K562 (cell line): ENCODE measurements around the gene NDUFAF2. TPM values are rescaled to one million over a fixed set of nuclear protein-coding genes. Genes with fewer than 3 reads are reported as not detected.

Experiments
- ATAC-seq: fragments of 200-7000 bp; cut with Tn5 transposase; 3 replicates; pipeline ENCODE4 v1.9.1; 2020; ENCODE audit warnings: moderate library complexity
- BruUV-seq: library from RNA; stranded (reverse); fragments of 400-500 nt; replicated peaks from 2 replicates; lab custom pipeline; 2021; lab: Mats Ljungman, UMichigan
- CTCF ChIA-PET: fragments of 300-600 bp; formaldehyde crosslinking; extraction: SDS; loops from one replicate; lab custom pipeline; 2021; ENCODE audit warnings: low intra/inter-chr PET ratio; lab: Yijun Ruan, JAX
- POLR2A ChIA-PET: fragments of 300-600, 350-650 bp; sonication (Branson Sonifier 250); formaldehyde crosslinking; extraction: SDS; loops from one replicate; lab custom pipeline; 2021; ENCODE audit warnings: antibody characterized with exemption, inconsistent platforms; lab: Yijun Ruan, JAX
- DNase-seq, 4 experiments: peaks; one replicate each; pipeline versions ENCODE4 v3.0.0 to v3.0.0-alpha.2; 2011 to 2018; ENCODE audit warnings: low spot score in 3 of 4, mixed read lengths in 3 of 4; ENCODE audit errors: extremely low read depth in 1 of 4
- FAIRE-seq: peaks from 2 replicates; lab custom pipeline; 2011; peaks lifted over from hg19 to GRCh38; lab: Jason Lieb, UNC
- H2AFZ ChIP-seq: 2 replicates; pipeline ENCODE4 v1.6.0; 2011; ENCODE audit warnings: low read depth, low read length, control low read depth, inconsistent platforms
- H3K27ac ChIP-seq: fragments of 200-600 bp; 3 replicates; pipeline ENCODE4 v1.8.0; 2011; ENCODE audit warnings: low read depth, mild to moderate bottlenecking, control low read depth, inconsistent platforms, low read length, moderate library complexity, mixed read lengths; ENCODE audit errors: extremely low read depth
- H3K27me3 ChIP-seq, 2 experiments: fragments of 300-600 bp in 1 of 2; 2 replicates in 1 of 2; 3 replicates in 1 of 2; pipeline versions ENCODE4 v1.6.0 to v1.8.0; 2011; ENCODE audit warnings: inconsistent platforms in 2 of 2, low read length in 2 of 2, mild to moderate bottlenecking in 1 of 2, mixed read lengths in 1 of 2, moderate library complexity in 1 of 2; ENCODE audit not compliant: control insufficient read depth in 2 of 2, insufficient read depth in 2 of 2
- H3K36me3 ChIP-seq: fragments of 300-600 bp; 3 replicates; pipeline ENCODE4 v1.8.0; 2011; ENCODE audit warnings: mild to moderate bottlenecking, low read length, inconsistent platforms; ENCODE audit not compliant: control insufficient read depth, insufficient read depth
- H3K4me1 ChIP-seq, 2 experiments: fragments of 200-600 bp in 1 of 2; replicated peaks in 1 of 2; 2 replicates in 1 of 2; 3 replicates in 1 of 2; pipeline versions ENCODE4 v1.5.1 to v1.8.0; 2011; ENCODE audit warnings: inconsistent platforms in 2 of 2, low read length in 2 of 2, mild to moderate bottlenecking in 1 of 2, mixed read lengths in 1 of 2, moderate library complexity in 1 of 2; ENCODE audit not compliant: control insufficient read depth in 2 of 2, insufficient read depth in 2 of 2
- H3K4me2 ChIP-seq: 2 replicates; pipeline ENCODE4 v1.6.1; 2011; ENCODE audit warnings: low read length, control low read depth, inconsistent platforms, mixed read lengths; ENCODE audit not compliant: insufficient read depth
- H3K4me3 ChIP-seq: fragments of 200-600 bp; sonication (generic), shearing (Covaris generic); 2 replicates; pipeline ENCODE4 v1.5.1; 2016; ENCODE audit warnings: control low read depth, inconsistent platforms
- H3K79me2 ChIP-seq: fragments of 200-600 bp; 3 replicates; pipeline ENCODE4 v1.8.0; 2011; ENCODE audit warnings: low read length, inconsistent platforms; ENCODE audit not compliant: control insufficient read depth, insufficient read depth
- H3K9ac ChIP-seq, 2 experiments: 2 replicates each; pipeline versions ENCODE4 v1.6.0 to v1.6.1; 2011; ENCODE audit warnings: low read depth in 2 of 2, low read length in 2 of 2, control low read depth in 1 of 2, inconsistent platforms in 1 of 2, mild to moderate bottlenecking in 1 of 2, mixed read lengths in 1 of 2; ENCODE audit not compliant: insufficient read depth in 1 of 2
- H3K9me1 ChIP-seq: one replicate; pipeline ENCODE4 v1.6.0; 2011; ENCODE audit warnings: inconsistent platforms, mild to moderate bottlenecking, low read length, moderate library complexity; ENCODE audit not compliant: control insufficient read depth, insufficient read depth
- H3K9me3 ChIP-seq: replicated peaks from 2 replicates; pipeline ENCODE4 v1.5.1; 2011; ENCODE audit warnings: low read depth, low read length, inconsistent platforms; ENCODE audit not compliant: control insufficient read depth, insufficient read depth
- H4K20me1 ChIP-seq: replicated peaks from 2 replicates; pipeline ENCODE4 v1.6.1; 2011; ENCODE audit warnings: low read length, inconsistent platforms, mixed read lengths; ENCODE audit not compliant: control insufficient read depth, insufficient read depth
- CBFB ChIP-seq: sonication (generic); formaldehyde crosslinking; IDR thresholded peaks from 2 replicates; pipeline ENCODE4 v1.4.0; 2020; ENCODE audit warnings: mild to moderate bottlenecking, missing genetic modification reagents
- CREB3 ChIP-seq: fragments of 450-650 bp; conservative IDR thresholded peaks from 2 replicates; pipeline ENCODE4 v1.6.1; 2016; ENCODE audit warnings: missing genetic modification characterization, low read depth, mild to moderate bottlenecking, missing compliant biosample characterization, moderate library complexity
- DPF2 ChIP-seq: fragments of 450-650 bp; IDR thresholded peaks from 2 replicates; pipeline ENCODE4 v1.6.1; 2016
- FOSL1 ChIP-seq: fragments of 200-800 bp; sonication (Bioruptor generic); conservative IDR thresholded peaks from 2 replicates; pipeline ENCODE4 v1.6.1; 2016; ENCODE audit warnings: missing genetic modification characterization, missing compliant biosample characterization
- GATA2 ChIP-seq: sonication (generic); formaldehyde crosslinking; IDR thresholded peaks from 2 replicates; pipeline ENCODE4 v1.4.0; 2020; ENCODE audit warnings: mild to moderate bottlenecking, missing genetic modification reagents
- NCOA1 ChIP-seq: fragments of 450-650 bp; IDR thresholded peaks from 2 replicates; pipeline ENCODE4 v1.6.1; 2016; ENCODE audit warnings: low read depth
- NUFIP1 ChIP-seq: fragments of 450-650 bp; IDR thresholded peaks from 2 replicates; pipeline ENCODE4 v1.6.1; 2018; ENCODE audit not compliant: partially characterized antibody
- OTX1 ChIP-seq: fragments of 450-650 bp; formaldehyde crosslinking; IDR thresholded peaks from 2 replicates; pipeline ENCODE4 v1.4.0; 2022; ENCODE audit warnings: mild to moderate bottlenecking
- WGBS: fragments of 100-300 bp; shearing (Covaris generic); methylation state at CpG from one replicate; pipeline ENCODE4 v1.1.6; 2016; ENCODE audit warnings: low coverage, mixed read lengths; ENCODE audit not compliant: insufficient coverage; ENCODE audit errors: missing lambda C conversion rate; 5-methylcytosine and 5-hydroxymethylcytosine counted together
- in situ Hi-C: fragments of 300-500 bp; cut with MboI; formaldehyde crosslinking; loops from 4 replicates; pipeline ENCODE4 v1.15.0; 2018; ENCODE audit warnings: inconsistent platforms, mixed read lengths
- intact Hi-C: fragments of 100-400 bp; cut with micrococcal nuclease; formaldehyde crosslinking; loops from 2 replicates; pipeline ENCODE4 v1.14.2; 2022
- polyA plus RNA-seq, 8 experiments: library from polyadenylated mRNA; depleted of rRNA in 4 of 8; stranded (reverse) in 5 of 8; unstranded in 3 of 8; fragments of >200 nt; fragmentation: Nextera tagmentation in 2 of 8; fragmentation: Illumina TruSeq in 1 of 8; extraction: Ambion mirVana in 2 of 8; extraction: Trizol in 1 of 8; gene quantifications; 2 replicates each; pipeline versions ENCODE4 v1.2.1 to v1.2.3, GENCODE V29; 2011 to 2014; ENCODE audit warnings: inconsistent platforms in 1 of 8, missing spikeins in 1 of 8
- total RNA-seq, 7 experiments: library from RNA; depleted of rRNA in 6 of 7; stranded (reverse); fragments of >200 nt in 6 of 7; fragmentation: Illumina TruSeq in 2 of 7; extraction: Trizol in 2 of 7; gene quantifications; 2 replicates each; pipeline versions ENCODE4 v1.2.1 to v1.2.3, GENCODE V29; 2011 to 2021; ENCODE audit warnings: low replicate concordance in 1 of 7
- TF ChIP-seq, protein P1 (sequence below): fragments of 450-650 bp; formaldehyde crosslinking; IDR thresholded peaks from 2 replicates; pipeline ENCODE4 v1.4.0; 2020; ENCODE audit warnings: mild to moderate bottlenecking

NDUFAF2 gene
- total and polyA plus RNA-seq, 9 of the 15 experiments (the other 6 are each of a cell fraction or from before 2014, with no cell fraction given) = 56.0 to 155 (median 95.9) TPM

DNA sequence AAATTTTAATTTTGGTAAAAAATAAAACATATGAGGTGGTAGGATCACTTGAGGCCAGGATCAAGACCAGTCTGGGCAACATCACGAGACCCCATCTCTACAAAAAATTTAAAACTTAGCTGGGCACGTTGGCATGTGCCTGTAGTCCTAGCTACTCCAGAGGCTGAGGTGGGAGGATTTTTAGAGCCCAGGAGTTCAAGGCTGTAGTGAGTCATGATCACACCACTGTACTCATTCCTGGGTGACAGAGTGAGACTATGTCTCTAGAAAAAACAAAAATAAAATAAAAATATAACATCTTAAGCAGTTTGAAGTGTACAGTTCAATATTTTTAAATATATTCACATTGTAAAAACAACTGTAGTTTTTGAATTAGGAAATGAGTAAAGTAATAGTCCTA is 108.9 kb downstream of the NDUFAF2 start:
- FAIRE-seq (no peak), DNase-seq (no peak), ATAC-seq (no peak)
- H3K4me1 ChIP-seq = no peaks in the 10 kb centered on the region
- H3K4me3 ChIP-seq = no peak overlapping the region
- H3K27me3 ChIP-seq = no peaks in the 10 kb centered on the region
- H3K9ac ChIP-seq = no peak overlapping the region
- H3K9me1 ChIP-seq = no peaks in the 10 kb centered on the region
- in situ Hi-C loops (loop anchor here (25.0 kb wide), 1 partner anchor 583 kb away; no protein-coding TSS in a partner anchor), intact Hi-C loops (loop anchor here (2.0 to 10.0 kb wide), 5 partner anchors 85 to 888 kb away; partner anchors contain the start of gene SMIM15)
- no peaks in the 10 kb centered on the region for H3K36me3 ChIP-seq
- no peak overlapping the region for H3K4me2 ChIP-seq
- no peaks in the 10 kb centered on the region for H3K9me3 ChIP-seq
- H3K79me2 ChIP-seq = no peaks in the 10 kb centered on the region
- no peaks in the 10 kb centered on the region for H4K20me1 ChIP-seq
- TF ChIP-seq GATA2 (CRISPR knock-in tag) = no peak
- no peak for TF ChIP-seq FOSL1 (tag)
- TF ChIP-seq NUFIP1 = no peak
- TF ChIP-seq CBFB = no peak
- TF ChIP-seq, protein P1, sequence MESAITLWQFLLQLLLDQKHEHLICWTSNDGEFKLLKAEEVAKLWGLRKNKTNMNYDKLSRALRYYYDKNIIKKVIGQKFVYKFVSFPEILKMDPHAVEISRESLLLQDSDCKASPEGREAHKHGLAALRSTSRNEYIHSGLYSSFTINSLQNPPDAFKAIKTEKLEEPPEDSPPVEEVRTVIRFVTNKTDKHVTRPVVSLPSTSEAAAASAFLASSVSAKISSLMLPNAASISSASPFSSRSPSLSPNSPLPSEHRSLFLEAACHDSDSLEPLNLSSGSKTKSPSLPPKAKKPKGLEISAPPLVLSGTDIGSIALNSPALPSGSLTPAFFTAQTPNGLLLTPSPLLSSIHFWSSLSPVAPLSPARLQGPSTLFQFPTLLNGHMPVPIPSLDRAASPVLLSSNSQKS = no peak
- no peak for TF ChIP-seq CREB3 (tag)
- TF ChIP-seq NCOA1 = no peak
- TF ChIP-seq DPF2 = no peak
- no peak for TF ChIP-seq OTX1 (CRISPR knock-in tag)
- ChIA-PET CTCF (no interaction called here), POLR2A (no interaction called here)
- WGBS = 4% methylated on average over 2 of the region's 2 CpGs
- no peak overlapping the region for H2AFZ ChIP-seq
- H3K27ac ChIP-seq = no peak overlapping the region
- BruUV-seq = no TSS peak
